ENCODE measurements around the gene ASB18.

Gene ASB18

GRCh38 chr2:236160366-236161081, 103.7 kb downstream of the ASB18 start:
- TF ChIP-seq CTCF (IDR thresholded peaks at IDR 0.05; ENCODE audit: insufficient read depth, low read length, missing control alignments) = no peak
- DNase-seq (ENCODE audit: low read depth, low spot score) = no peak
- ChIA-PET CTCF (interaction anchor here (0.8 to 1.6 kb wide), 3 partner anchors 17 to 395 kb away, joined by 3 to 7 read pairs (median 3); no protein-coding TSS in a partner anchor), POLR2A (no interaction called here)
- H3K4me3 ChIP-seq (ENCODE audit: low read depth, low read length) = no peak overlapping the region

- ChIA-PET POLR2A (no interaction called here), CTCF (interaction anchor here (0.8 to 1.6 kb wide), 3 partner anchors 18 to 394 kb away, joined by 3 to 7 read pairs (median 3); no protein-coding TSS in a partner anchor)
- no peak for TF ChIP-seq CTCF (IDR thresholded peaks at IDR 0.05; ENCODE audit: insufficient read depth, low read length, missing control alignments)
- H3K4me3 ChIP-seq (ENCODE audit: low read depth, low read length) = no peak overlapping the region
- no peak for DNase-seq (ENCODE audit: low read depth, low spot score)
Observed at GRCh38 chr2:236159778-236160170, 104.4 kb downstream of the ASB18 start.

- H3K4me3 ChIP-seq (ENCODE audit: low read depth, low read length) = no peak overlapping the region
- no peak for TF ChIP-seq CTCF (IDR thresholded peaks at IDR 0.05; ENCODE audit: insufficient read depth, low read length, missing control alignments)
- no peak for DNase-seq (ENCODE audit: low read depth, low spot score)
- CTCF ChIA-PET = interaction anchor here (1.6 to 2.2 kb wide), 2 partner anchors 16 to 380 kb away, joined by 7 to 8 read pairs; no protein-coding TSS in a partner anchor
- POLR2A ChIA-PET = no interaction called here
Observed at GRCh38 chr2:236158969-236159777, 105.0 kb downstream of the ASB18 start.

- CTCF ChIA-PET = interaction anchor here (1.1 to 2.2 kb wide), 2 partner anchors 15 to 20 kb away, joined by 3 to 8 read pairs; no protein-coding TSS in a partner anchor
- TF ChIP-seq CTCF (IDR thresholded peaks at IDR 0.05; ENCODE audit: insufficient read depth, low read length, missing control alignments) = no peak
Observed at GRCh38 chr2:236157815-236158498, 106.2 kb downstream of the ASB18 start.

GRCh38 chr2:236157366-236157765, 106.8 kb downstream of the ASB18 start:
- POLR2A ChIA-PET = no interaction called here
- CTCF ChIA-PET = interaction anchor here (2.2 kb wide), 1 partner anchor 14 kb away, joined by 8 read pairs; no protein-coding TSS in a partner anchor
- DNase-seq (ENCODE audit: low read depth, low spot score) = no peak
- H3K4me3 ChIP-seq (ENCODE audit: low read depth, low read length) = no peak overlapping the region
- TF ChIP-seq CTCF (IDR thresholded peaks at IDR 0.05; ENCODE audit: insufficient read depth, low read length, missing control alignments) = no peak

More at GRCh38 chr2:236157815-236158498, 106.2 kb downstream of the ASB18 start:
- no peak for DNase-seq (ENCODE audit: low read depth, low spot score)
- POLR2A ChIA-PET = no interaction called here
- no peak overlapping the region for H3K4me3 ChIP-seq (ENCODE audit: low read depth, low read length)
